ENCODE measurements around the gene HCAR3.
"Not testable (repeated sequence)": the region's sequence is repeated elsewhere in the genome, so short reads cannot be mapped to it uniquely, and the experiment has no call there.

Gene HCAR3

DNA sequence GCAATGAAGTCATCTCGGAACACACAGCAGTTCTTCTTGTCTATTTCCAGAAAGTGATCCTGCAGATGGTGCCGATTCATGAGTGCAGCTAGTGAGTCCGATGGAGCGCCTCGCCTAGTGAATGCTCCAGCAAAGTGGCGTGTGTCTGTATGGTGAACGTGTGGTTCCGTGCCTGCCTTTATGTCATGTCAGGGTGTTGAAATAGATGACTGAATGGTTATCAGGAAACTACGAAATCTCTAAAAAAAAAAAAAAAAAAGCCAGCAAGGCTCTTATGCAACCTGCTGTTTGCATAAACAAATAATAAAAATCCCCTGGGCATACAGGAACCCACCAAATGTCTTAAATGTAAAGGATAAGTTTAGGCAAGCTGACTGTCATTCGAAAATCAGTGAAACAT, at the start of gene HCAR3:
TSS of gene HCAR3 (minus strand) at position 154 of the 400 bp plus-strand sequence. CDS start at position 80, 74 bp downstream.
- DNase-seq (ENCODE audit: low read depth), result not testable (repeated sequence)

DNA sequence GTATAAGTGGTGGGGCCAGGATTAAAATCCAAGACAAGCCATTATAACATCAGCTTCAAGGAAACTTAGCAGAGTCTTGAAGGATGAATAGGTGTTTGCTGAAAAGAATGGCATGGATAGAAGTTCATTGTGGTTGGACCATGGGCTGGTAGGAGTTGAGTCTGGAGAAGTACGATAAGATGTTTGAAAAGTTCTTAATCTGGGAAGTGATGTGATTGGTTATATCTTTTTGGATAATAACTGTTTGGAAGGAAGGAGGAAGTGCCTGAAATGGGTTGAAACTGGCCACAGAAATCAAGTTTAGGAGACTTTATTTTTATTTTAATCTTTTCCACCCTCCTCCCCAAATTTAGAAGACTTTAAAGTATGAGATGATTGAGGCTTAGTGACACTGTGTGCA, 41.0 kb upstream of the HCAR3 start:
- no peak for DNase-seq (ENCODE audit: low read depth)

DNA sequence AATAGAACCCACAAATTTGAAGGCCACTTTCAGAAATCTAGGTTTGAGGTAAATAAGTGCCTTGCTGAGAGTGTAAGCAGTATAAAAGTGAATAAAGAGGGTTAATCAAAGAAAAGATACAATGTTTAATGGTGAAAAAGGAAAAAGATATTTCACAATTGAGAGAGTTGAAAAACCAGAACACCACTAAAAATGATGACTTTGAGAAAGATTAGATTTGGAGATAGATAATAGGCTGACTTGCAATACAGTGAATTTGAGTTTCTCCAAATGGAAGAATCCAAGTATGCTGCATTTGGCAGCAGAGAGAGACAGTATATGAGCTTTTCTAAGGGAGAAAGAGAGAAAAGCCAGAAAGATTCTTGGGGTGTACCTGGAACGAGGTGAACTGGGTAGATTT, 38.2 kb upstream of the HCAR3 start:
- DNase-seq (ENCODE audit: low read depth), result no peak

DNA sequence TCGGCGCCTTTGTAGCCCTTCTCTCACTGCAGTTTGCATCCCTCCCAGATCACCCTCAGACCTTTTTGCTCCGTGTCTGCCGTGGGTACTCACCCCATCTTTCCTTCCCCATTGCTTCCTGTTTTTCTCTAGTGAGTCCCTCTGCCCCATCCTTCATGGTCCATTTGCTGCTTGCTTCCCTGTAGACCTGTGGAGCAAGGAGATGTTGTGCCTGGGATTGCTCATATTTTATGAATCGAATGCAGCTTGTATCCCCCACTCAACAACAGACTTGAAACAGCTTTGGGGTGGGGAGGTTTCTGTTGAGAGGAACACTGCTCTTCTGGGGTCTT, 36.7 kb upstream of the HCAR3 start:
- no peak for DNase-seq (ENCODE audit: low read depth)

DNA sequence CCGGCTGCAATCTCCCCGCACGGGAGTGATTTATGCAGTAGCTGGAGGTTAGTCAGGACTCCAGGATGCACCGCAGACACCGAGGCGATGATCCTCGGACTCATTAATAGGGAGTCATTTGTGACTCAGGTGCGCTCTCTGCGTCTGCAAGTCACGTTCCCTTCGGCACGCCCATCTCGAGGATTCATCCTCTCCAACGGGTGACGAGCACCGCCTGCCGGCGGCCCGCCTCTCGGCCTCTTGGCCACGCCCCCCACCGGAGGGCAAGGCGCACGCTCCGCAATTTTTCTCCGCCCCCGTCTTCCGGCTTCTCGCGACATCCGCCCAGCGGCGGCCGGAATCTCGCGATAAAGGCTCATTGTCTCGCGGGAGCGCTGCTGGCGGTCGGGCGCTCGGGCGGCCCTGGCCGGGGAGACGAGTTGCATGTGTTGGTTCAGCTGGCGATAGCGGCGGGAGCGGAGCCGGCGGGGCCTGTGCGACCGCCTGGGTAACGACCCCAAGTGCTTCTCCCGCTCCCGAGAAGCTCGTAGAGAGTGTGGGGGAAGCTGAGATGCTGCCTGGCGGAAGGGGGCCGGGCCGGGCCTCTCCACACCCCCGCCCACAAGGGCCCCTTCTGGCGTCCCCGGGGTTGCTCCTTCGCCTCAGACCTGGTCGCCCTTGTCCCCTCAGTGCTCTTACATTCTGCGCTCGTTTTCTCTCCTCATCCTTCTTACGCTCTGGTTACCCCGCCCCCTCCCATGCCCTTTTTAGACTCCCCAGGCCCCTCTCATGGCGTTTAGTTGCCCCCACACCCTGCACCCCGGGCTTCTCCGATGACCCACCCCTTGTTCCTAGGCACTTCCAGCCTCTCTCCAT, 36.1 kb upstream of the HCAR3 start, which contains the start of gene DENR:
TSS of gene DENR (plus strand) at position 361 of the 855 bp plus-strand sequence. CDS start 878 bp downstream, outside the sequence.
- DNase-seq (ENCODE audit: low read depth), result peak; percentile 100

DNA sequence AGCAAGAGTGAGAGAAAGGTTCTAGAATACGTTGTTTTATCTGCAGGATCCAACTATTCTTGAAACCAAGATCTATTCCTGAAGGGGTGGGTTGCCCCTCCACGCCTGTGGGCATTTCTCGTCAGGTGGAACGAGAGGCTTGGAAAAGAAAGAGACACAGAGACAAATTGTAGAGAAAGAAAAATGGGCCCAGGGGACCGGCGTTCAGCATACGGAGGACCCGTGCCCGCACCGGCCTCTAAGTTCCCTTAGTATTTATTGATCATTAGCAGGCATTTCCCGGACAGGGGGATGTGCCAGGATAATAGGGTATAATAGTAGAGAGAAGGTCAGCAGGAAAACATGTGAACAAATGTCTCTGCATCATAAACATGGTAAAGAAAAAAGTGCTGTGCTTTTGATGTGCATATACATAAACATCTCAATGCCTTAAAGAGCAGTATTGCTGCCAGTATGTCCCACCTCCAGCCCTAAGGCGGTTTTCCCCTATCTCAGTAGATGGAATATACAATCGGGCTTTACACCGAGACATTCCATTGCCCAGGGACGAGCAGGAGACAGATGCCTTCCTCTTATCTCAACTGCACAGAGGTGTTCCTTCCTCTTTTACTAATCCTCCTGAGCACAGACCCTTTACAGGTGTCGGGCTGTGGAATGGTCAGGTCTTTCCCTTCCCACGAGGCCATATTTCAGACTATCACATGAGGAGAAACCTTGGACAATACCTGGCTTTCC, 34.3 kb upstream of the HCAR3 start:
- DNase-seq (ENCODE audit: low read depth), result not testable (repeated sequence)

DNA sequence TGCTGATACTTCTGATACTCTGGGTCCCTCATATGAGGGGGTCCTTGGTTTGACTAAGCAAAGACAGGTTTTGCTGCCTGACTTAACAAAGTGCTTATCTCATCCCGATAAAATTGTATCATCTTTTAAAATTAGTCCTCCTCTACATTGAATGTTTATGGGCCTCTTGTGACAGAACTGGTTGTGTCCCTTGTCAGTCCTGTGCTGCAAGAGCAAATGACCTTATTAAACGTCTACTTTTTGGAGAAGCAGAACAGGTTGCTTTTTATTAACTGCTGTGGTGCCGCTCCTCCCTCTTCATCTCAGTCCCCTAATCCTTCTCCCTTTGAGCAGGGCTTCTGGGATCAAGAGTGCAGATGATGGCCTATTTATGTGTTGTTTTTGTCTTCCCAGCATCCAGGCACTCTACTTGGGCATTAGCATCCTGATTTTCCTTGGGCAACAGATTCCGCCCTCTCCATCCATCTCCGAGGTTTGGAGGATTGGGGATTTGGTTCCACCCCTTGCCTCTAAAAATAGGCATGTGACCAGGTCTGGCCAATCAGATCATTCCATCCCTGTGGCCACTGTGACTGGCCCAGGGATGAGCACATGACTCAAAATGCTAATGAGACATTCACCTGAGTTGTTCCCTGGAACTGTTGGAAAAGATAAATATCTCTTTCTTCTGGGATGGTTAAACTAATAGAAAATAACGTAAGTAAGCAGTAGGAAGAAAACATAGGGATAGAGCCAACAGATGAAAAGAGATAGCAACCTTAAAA, 33.1 kb upstream of the HCAR3 start:
- DNase-seq (ENCODE audit: low read depth), result no peak

DNA sequence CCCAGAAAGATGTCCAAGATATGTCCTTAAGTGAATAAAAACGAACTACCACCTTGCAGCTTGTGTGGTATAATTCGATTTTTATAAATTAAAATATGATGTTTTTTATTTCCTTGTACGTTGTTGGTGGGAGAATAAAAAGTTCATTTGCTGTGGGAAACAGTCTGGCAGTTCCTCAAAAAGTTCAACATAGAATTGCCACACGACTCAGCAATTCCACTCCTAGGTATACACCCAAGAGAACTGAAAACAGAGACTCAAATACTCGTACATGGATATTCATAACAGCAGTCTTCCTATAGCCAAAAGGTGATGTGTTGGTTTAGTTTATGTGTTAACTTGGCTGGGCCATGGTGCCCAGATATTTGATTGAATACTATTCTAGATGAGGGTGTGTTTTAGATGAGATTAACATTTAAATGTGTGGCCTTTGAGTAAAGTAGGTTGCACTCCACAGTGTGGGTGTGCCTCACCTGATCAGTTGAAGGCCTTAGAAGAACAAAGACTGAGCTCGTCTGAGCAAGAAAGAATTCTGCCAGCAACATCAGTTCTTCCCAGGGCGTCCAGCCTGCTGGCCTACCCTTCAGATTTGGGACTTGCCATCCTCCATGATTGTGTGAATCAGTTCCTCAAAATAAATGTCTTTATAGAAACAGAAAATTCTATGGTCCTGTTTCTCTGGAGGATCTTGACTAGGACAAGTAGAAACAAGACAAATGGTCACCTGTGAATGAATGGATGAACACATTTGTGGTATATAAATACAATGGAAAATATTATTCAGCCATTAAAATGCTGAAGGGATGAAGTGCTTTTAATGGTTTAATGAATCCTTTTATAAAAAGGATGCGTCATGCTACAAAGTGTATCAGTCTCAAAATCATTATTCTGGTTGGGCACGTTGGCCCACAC, 30.9 kb upstream of the HCAR3 start:
- DNase-seq (ENCODE audit: low read depth), result no peak

DNA sequence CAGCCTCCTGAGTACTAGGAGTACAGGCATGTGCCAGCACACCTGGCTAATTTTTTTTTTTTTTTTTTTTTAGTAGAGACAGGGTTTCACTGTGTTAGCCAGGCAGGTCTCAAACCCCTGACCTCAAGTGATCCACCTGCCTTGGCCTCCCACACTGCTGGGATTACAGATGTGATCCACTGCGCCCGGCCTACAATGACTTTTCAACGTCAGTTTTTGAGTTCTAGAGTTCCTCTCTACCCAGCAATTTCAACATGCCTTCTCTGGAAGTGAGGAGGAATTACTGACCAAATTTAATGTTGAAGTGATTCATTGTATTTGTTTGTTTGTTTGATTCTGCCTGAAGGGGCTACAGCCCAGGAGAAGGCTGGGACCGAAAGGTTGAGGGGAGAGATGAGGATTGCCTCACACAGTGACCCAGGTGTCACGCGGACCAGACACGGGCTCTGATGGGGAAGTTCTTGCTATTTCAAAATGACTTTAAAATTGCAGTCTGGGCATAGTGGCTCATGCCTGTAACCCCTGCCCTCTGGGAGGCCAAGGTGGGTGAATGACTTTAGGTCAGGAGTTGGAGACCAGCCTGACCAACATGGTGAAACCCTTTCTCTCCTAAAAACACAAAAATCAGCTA, 27.4 kb upstream of the HCAR3 start:
- no peak for DNase-seq (ENCODE audit: low read depth)

DNA sequence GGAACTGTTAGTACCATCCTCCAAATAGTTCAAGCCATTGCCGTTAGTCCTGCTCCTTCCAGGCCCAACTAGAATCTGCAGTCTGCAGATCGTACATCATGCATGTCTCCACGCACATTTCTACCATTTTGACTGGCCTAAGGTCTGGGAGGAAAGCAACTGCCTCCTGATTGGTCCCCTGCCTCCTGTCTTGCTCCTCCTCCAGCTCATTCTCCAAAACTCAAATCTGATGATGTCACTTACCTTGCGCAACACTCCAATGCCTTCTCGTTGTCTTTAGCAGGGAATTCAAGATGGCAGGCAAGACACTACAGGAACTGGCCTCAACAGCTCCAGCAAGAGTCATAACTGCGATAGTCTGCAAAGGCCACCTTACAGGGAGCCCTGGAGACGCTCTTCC, 23.7 kb upstream of the HCAR3 start:
- DNase-seq (ENCODE audit: low read depth), result no peak

DNA sequence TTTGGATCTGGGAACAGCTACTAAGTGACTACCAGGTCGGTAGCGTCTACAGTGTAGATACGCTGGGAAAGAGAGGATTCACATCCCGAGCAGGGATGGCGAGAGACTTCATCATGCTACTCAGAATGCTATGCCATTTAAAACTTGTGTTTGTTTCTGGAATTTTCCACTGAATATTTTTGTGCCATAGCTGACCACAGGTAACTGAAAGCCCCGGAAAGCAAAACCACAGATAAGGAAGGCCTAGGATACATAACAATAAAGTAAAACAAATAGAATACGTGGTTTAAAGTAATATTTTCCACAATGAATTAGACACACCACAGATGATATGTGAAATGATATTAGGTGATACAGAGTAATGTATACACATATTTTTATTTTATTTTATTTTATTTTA, 22.0 kb upstream of the HCAR3 start:
- DNase-seq (ENCODE audit: low read depth), result no peak

DNA sequence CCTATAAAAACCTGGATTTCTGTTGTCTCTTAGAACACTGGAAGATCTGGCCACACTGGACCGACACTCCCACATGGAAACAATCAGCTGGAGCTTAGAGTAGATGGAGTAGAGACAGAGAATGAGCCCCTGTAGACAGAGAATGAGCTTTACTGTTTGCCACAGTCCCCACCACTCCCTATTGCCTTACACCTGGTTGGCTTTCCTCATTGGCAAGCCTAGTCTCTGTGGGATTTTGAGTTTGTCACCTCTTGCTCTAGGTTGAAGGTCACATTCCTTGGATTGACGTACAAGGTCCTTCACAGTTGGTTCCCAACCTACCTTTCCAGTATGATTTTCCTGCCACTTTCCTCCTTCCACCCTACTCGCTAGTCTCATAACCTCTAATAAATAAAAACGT, 16.0 kb upstream of the HCAR3 start:
- DNase-seq (ENCODE audit: low read depth), result no peak

DNA sequence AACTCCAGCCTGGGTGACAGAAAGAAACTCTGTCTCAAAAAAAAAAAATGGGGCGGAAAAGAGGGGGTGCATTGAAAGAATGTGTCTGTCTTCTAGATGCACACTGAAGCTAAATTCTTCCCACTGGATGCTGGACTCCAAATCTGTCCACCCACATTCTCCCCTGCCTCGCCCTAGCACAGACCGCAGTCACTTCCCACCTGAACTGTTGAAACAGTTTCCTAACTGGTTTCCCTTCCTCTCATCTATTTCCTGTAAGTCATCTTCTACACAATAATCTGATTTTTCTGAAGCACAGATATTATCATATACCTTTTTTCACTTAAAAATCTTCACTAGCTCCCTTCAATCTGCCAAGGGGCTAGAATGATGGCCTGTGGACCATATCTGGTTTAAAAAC, 15.6 kb upstream of the HCAR3 start:
- DNase-seq (ENCODE audit: low read depth), result peak; percentile 15

DNA sequence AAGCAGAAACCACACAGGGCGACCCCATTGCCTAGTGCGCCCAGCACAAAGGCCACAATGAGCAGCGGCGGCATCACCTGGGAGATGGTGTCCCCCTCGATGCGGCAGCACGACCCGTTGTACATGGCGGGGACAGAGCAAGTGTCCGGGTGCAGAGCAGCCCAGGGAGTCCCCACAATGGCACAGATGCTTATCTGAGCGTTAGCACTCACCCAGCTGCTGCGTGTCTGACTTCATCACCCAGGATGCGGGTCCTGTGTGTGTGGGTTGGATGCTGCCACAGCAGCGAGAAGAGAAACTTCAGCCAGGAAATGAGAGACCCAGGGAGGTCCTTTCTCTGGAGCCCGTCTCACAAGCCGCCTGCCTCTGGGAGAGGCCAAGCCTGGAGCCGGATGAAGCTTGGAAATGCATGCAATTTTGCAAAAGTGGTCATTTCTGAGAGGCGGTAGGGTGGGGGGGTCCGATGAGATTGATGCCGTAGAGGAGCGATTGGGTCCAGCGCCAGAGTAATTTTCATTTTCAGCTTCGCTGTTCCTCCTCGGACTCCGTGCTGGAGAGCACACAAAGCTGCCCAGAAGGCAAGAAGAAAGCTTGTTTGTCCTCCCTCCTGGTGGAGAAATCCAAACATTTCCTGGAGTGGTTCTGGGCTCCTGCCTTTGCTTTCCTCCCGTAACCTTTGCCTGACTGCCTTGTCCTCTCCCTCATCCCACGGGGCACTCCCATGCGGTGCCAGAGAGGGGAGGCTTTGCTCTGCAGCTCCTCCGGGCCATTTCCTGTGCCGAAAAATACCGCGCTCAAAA, 13.8 kb upstream of the HCAR3 start, which contains the start of gene HCAR1:
TSS of gene HCAR1 (minus strand) at position 630 of the 800 bp plus-strand sequence. CDS start at position 125, 505 bp downstream.
- peak; percentile 60 for DNase-seq (ENCODE audit: low read depth)

DNA sequence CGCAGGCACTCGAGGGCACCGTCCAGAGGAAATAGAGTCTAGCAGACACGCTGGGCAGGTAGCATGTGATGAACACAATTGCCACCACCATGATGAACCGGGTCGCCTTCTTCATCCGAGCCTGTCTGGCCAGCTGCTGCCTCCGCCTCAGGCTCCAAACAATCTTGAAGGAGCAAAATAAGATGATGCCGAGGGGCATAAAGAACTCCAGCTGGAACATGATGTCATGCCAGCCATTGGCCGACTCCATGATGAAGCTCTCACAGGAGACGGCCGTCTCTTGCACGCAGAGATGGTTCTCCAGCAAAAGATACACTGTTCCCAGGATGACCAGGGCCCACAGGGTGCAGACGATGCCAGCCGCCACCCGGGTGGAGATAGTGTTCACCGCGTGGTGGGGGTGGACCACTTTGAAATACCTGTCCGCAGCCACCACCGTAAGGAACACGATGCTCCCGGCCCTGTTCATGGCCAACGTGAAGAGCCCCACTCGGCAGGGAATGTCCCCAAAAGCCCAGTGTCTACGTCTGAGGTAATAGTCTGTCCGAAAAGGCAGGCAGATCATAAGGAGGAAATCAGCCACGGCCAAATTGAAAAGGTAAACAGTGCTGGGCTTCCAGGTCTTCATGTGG, 13.1 kb upstream of the HCAR3 start:
- DNase-seq (ENCODE audit: low read depth), result no peak

DNA sequence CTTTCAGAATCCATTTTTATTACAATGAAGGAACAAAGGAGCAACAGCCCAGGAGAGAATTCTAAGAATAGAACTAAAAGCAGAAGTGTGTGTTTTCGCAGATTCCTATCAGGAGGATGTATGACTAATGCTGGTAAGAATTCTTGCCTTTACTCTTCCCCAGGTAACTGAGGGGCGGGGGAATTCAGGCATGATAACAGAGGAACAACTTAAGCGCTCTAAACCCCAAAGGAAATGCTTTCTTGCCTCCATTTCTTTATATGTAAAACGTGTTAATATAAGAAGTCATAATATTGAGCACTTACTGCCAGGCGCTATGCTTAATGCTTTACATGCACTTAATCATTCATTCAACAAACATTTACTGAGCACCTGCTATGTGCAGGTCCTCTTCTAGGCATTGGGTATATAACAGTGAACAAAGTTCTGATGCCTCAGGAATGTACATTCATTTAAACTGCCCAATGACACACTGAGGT, 9.5 kb upstream of the HCAR3 start:
- no peak for DNase-seq (ENCODE audit: low read depth)

DNA sequence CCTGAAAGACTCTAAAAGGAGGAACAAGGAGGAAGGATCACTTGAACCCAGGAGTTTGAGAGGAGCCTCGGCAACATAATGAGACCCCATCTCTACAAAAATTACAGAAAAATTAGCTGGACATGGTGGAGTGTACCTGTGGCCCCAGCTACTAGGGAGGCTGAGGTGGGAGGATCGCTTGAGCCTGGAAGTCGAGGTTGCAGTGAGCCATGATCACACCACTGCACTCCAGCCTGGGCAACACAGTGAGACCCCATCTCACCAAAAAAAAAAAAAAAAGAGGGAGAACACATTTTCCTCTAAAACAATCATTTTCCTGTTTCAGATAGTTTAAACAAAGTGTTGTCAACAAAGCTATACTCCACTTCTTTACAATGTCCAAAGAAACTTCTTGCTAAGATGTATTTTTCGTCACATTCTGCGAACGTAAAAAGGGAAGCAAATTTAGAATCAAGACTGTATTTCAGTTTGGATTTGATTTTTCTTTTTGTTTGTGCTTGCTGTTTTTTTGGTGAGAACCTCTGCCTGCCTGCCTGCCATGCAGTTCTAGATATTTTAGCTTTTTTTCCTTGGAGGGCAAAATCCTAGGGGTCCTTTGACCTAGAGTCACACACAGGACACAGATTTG, 9.0 kb upstream of the HCAR3 start:
- DNase-seq (ENCODE audit: low read depth), result no peak

DNA sequence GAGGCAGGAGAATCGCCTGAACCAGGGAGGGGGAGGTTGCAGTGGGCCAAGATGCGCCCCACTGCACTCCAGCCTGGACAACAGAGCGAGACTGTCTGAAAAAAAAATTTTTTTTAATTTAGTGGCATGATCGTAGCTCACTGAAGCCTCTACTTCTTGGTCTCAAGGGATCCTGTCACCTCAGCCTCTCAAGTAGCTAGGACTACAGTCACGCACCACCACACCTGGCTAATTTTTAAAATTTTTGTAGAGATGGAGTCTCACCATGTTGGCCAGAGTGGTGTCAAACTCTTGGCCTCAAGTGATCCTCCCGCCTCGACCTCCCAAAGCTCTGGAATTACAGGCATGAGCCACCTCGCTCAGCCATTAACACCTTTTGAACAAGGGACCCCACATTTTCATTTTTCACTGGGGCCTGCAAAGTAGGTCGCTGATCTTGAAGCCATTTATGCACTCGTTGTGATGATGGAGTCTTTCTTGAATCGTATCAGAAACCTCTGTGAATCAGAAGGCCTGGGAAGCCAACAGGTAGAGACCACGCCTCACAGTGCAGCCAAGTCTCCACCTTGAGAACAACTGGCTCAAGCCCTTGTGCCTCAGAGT, 8.1 kb upstream of the HCAR3 start:
- no peak for DNase-seq (ENCODE audit: low read depth)

DNA sequence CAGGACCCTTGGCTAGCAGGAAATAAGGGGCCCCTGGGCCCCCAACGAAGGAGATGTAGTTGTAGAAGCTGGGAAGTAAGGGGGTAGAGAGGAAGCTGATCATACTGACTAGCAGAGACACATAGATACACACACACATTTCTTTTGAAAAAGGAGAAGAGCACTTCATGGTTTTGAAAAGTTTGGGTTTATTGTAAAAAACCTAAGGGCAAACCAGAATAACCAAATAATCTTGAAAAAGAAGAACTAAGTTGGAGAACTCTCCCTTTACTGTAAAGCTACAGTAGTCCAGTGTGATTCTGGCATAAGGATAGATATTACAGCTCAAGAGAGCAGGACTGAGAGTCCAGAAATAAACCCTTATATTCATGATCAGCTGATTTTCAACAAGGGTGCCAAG, 5.8 kb upstream of the HCAR3 start:
- no peak for DNase-seq (ENCODE audit: low read depth)

Measured in activated T-cell treated with anti-CD3 and anti-CD28 coated beads for 48 hours (primary cell).